ENCODE results near the gene TMEM175. TPM values are rescaled to one million over a fixed set of nuclear protein-coding genes. Genes with fewer than 3 reads are reported as not detected.
A peak's percentile ranks its signal among the peaks of the same experiment; 100 is the strongest.

TMEM175 gene
- polyA plus RNA-seq, 1 donor (not counting 4 experiments of a cell fraction or from before 2014, with no cell fraction given) = 23.2 TPM

GRCh38 chr4:993111-994029 lies 61.1 kb downstream of the TMEM175 start, which contains the start of gene SLC26A1:
Gene SLC26A1 (minus strand): TSS chr4:993404. CDS start chr4:991703, 1,701 bp downstream.
- H4K20me1 ChIP-seq (ENCODE audit: control insufficient read depth, extremely low read depth, insufficient read depth, low read length) = no peaks in the 10 kb centered on the region
- no peaks in the 10 kb centered on the region for H3K36me3 ChIP-seq (ENCODE audit: control insufficient read depth in 2 of 2, extremely low read depth in 1 of 2, insufficient read depth in 2 of 2, low read length in 2 of 2)
- no peak within 1 kb of the TSS for H3K4me3 ChIP-seq (ENCODE audit: control insufficient read depth in 2 of 3, extremely low read depth in 1 of 3, insufficient read depth in 2 of 3, low read depth in 1 of 3, low read length in 3 of 3)
- no peaks in the 10 kb centered on the region for H3K9me3 ChIP-seq (ENCODE audit: control insufficient read depth, low read depth, low read length)
- H3K9ac ChIP-seq (ENCODE audit: control insufficient read depth, extremely low read depth, insufficient read depth, low read length) = no peak within 1 kb of the TSS
- H2AFZ ChIP-seq (ENCODE audit: control insufficient read depth, low read length) = no peak within 1 kb of the TSS
- peak within 1 kb of the TSS; percentile 17 for H3K4me2 ChIP-seq (ENCODE audit: control insufficient read depth, extremely low read depth, insufficient read depth, low read depth, low read length)
- peaks cover 24% of the 10 kb centered on the region for H3K27me3 ChIP-seq (ENCODE audit: control insufficient read depth, extremely low read depth, insufficient read depth, low read length)
- H3K27ac ChIP-seq (ENCODE audit: control insufficient read depth, insufficient read depth, low read length) = no peak within 1 kb of the TSS
- no peaks in the 10 kb centered on the region for H3K9me1 ChIP-seq (ENCODE audit: control insufficient read depth, extremely low read depth, insufficient read depth, low read length)
- no peak for DNase-seq (ENCODE audit: low read depth, low spot score)
- TF ChIP-seq CTCF (optimal IDR thresholded peaks at IDR 0.05 in 1 of 3, IDR thresholded peaks at IDR 0.05 in 1 of 3, conservative IDR thresholded peaks at IDR 0.05 in 1 of 3; ENCODE audit: extremely low read depth in 1 of 3, insufficient read depth in 2 of 3, low read length in 3 of 3) (no peak), EZH2 (IDR thresholded peaks at IDR 0.05; ENCODE audit: low read length) (no peak)
- dilution Hi-C loops (cut with MboI; ENCODE audit: extremely low pct_ligation_motif_present, low sequenced_read_pairs) = no loop called here
- no peak for FAIRE-seq
- H3K4me1 ChIP-seq (ENCODE audit: control insufficient read depth, extremely low read depth, insufficient read depth, low read length) = no peaks in the 10 kb centered on the region
- no peaks in the 10 kb centered on the region for H3K79me2 ChIP-seq (ENCODE audit: control insufficient read depth, insufficient read depth, low read length)

GRCh38 chr4:995311-996026 lies 63.2 kb downstream of the TMEM175 start:
- DNase-seq (ENCODE audit: low read depth, low spot score) (no peak), FAIRE-seq (no peak)
- Histone ChIP-seq H3K9me1 (ENCODE audit: control insufficient read depth, extremely low read depth, insufficient read depth, low read length) (no peaks in the 10 kb centered on the region), H3K36me3 (ENCODE audit: control insufficient read depth in 2 of 2, extremely low read depth in 1 of 2, insufficient read depth in 2 of 2, low read length in 2 of 2) (no peaks in the 10 kb centered on the region), H2AFZ (ENCODE audit: control insufficient read depth, low read length) (no peak overlapping the region), H3K27me3 (ENCODE audit: control insufficient read depth, extremely low read depth, insufficient read depth, low read length) (peaks cover 43% of the 10 kb centered on the region), H3K9me3 (ENCODE audit: control insufficient read depth, low read depth, low read length) (no peaks in the 10 kb centered on the region), H4K20me1 (ENCODE audit: control insufficient read depth, extremely low read depth, insufficient read depth, low read length) (no peaks in the 10 kb centered on the region), H3K9ac (ENCODE audit: control insufficient read depth, extremely low read depth, insufficient read depth, low read length) (no peak overlapping the region), H3K4me2 (ENCODE audit: control insufficient read depth, extremely low read depth, insufficient read depth, low read depth, low read length) (no peak overlapping the region), H3K4me1 (ENCODE audit: control insufficient read depth, extremely low read depth, insufficient read depth, low read length) (no peaks in the 10 kb centered on the region), H3K79me2 (ENCODE audit: control insufficient read depth, insufficient read depth, low read length) (no peaks in the 10 kb centered on the region), H3K4me3 (ENCODE audit: control insufficient read depth in 2 of 3, extremely low read depth in 1 of 3, insufficient read depth in 2 of 3, low read depth in 1 of 3, low read length in 3 of 3) (no peak overlapping the region), H3K27ac (ENCODE audit: control insufficient read depth, insufficient read depth, low read length) (no peak overlapping the region)
- dilution Hi-C loops (cut with MboI; ENCODE audit: extremely low pct_ligation_motif_present, low sequenced_read_pairs) = no loop called here
- TF ChIP-seq EZH2 (IDR thresholded peaks at IDR 0.05; ENCODE audit: low read length) (no peak), CTCF (optimal IDR thresholded peaks at IDR 0.05 in 1 of 3, IDR thresholded peaks at IDR 0.05 in 1 of 3, conservative IDR thresholded peaks at IDR 0.05 in 1 of 3; ENCODE audit: extremely low read depth in 1 of 3, insufficient read depth in 2 of 3, low read length in 3 of 3) (no peak)
